Measurements from ENCODE around the gene RXRB. TPM values are rescaled to one million over a fixed set of nuclear protein-coding genes. Genes with fewer than 3 reads are reported as not detected.

The RXRB gene
- total RNA-seq, 4 donors from 2014 or later = 28.6 to 71.0 (median 34.0) TPM

GRCh38 chr6:33247977-33248642 lies 47.6 kb upstream of the RXRB start:
- H3K9me3 ChIP-seq = no peaks in the 10 kb centered on the region
- peak; percentile 88 to 90 for DNase-seq

GRCh38 chr6:33243476-33243875 lies 43.0 kb upstream of the RXRB start:
- intact Hi-C loops (cut with DNase I; ENCODE audit: low total_unique reads) = no loop called here
- TF ChIP-seq POLR2A (IDR thresholded peaks at IDR 0.05) (no peak), CTCF (IDR thresholded peaks at IDR 0.05) (no peak)
- no peak overlapping the region for H3K4me3 ChIP-seq

More at GRCh38 chr6:33247977-33248642, 47.6 kb upstream of the RXRB start:
- H3K4me3 ChIP-seq = peak overlapping the region; percentile 49 to 66
- no peaks in the 10 kb centered on the region for H3K36me3 ChIP-seq
- intact Hi-C loops (cut with DNase I; ENCODE audit: low total_unique reads) = loop anchor here (5.0 kb wide), 1 partner anchor 86 kb away; no protein-coding TSS in a partner anchor
- H3K4me1 ChIP-seq = no peaks in the 10 kb centered on the region
- TF ChIP-seq POLR2A (IDR thresholded peaks at IDR 0.05) (no peak), CTCF (IDR thresholded peaks at IDR 0.05) (peak; percentile 97 to 98 (median 98))
- H3K27me3 ChIP-seq = no peaks in the 10 kb centered on the region
- H3K27ac ChIP-seq = peak overlapping the region; percentile 92 to 95

GRCh38 chr6:33241968-33242367 lies 41.5 kb upstream of the RXRB start:
- Histone ChIP-seq H3K4me3 (no peak overlapping the region), H3K9me3 (no peaks in the 10 kb centered on the region), H3K27me3 (no peaks in the 10 kb centered on the region), H3K27ac (no peak overlapping the region), H3K36me3 (no peaks in the 10 kb centered on the region), H3K4me1 (no peaks in the 10 kb centered on the region)
- intact Hi-C loops (cut with DNase I; ENCODE audit: low total_unique reads) = no loop called here
- no peak for TF ChIP-seq POLR2A (IDR thresholded peaks at IDR 0.05)
- no peak for TF ChIP-seq CTCF (IDR thresholded peaks at IDR 0.05)
- DNase-seq = no peak

More at GRCh38 chr6:33243476-33243875, 43.0 kb upstream of the RXRB start:
- no peaks in the 10 kb centered on the region for H3K36me3 ChIP-seq
- DNase-seq = no peak
- H3K4me1 ChIP-seq = no peaks in the 10 kb centered on the region
- no peaks in the 10 kb centered on the region for H3K27me3 ChIP-seq
- no peaks in the 10 kb centered on the region for H3K9me3 ChIP-seq
- H3K27ac ChIP-seq = no peak overlapping the region

- DNase-seq = no peak
- no peaks in the 10 kb centered on the region for H3K9me3 ChIP-seq
- TF ChIP-seq CTCF (IDR thresholded peaks at IDR 0.05) = no peak
- TF ChIP-seq POLR2A (IDR thresholded peaks at IDR 0.05) = no peak
- H3K4me3 ChIP-seq = no peak overlapping the region
- H3K27ac ChIP-seq = no peak overlapping the region
- no peaks in the 10 kb centered on the region for H3K4me1 ChIP-seq
- H3K36me3 ChIP-seq = no peaks in the 10 kb centered on the region
- no peaks in the 10 kb centered on the region for H3K27me3 ChIP-seq
- intact Hi-C loops (cut with DNase I; ENCODE audit: low total_unique reads) = no loop called here
Observed at GRCh38 chr6:33237741-33238140, 37.3 kb upstream of the RXRB start.

- no peaks in the 10 kb centered on the region for H3K9me3 ChIP-seq
- no peak for DNase-seq
- H3K27me3 ChIP-seq = no peaks in the 10 kb centered on the region
- TF ChIP-seq POLR2A (IDR thresholded peaks at IDR 0.05) = no peak
- no peak for TF ChIP-seq CTCF (IDR thresholded peaks at IDR 0.05)
- no peaks in the 10 kb centered on the region for H3K36me3 ChIP-seq
- intact Hi-C loops (cut with DNase I; ENCODE audit: low total_unique reads) = no loop called here
- H3K4me1 ChIP-seq = no peaks in the 10 kb centered on the region
- no peak overlapping the region for H3K4me3 ChIP-seq
- no peak overlapping the region for H3K27ac ChIP-seq
Observed at GRCh38 chr6:33236852-33237251, 36.4 kb upstream of the RXRB start.

All from uterus (tissue), 4 donors.